Measurements from ENCODE around the gene TAAR2. TPM values are rescaled to one million over a fixed set of nuclear protein-coding genes. Genes with fewer than 3 reads are reported as not detected.
"Not testable (repeated sequence)": the region's sequence is repeated elsewhere in the genome, so short reads cannot be mapped to it uniquely, and the experiment has no call there.

The TAAR2 gene
- polyA plus RNA-seq, 1 donor (not counting 4 experiments of a cell fraction or from before 2014, with no cell fraction given) = not detected

DNA sequence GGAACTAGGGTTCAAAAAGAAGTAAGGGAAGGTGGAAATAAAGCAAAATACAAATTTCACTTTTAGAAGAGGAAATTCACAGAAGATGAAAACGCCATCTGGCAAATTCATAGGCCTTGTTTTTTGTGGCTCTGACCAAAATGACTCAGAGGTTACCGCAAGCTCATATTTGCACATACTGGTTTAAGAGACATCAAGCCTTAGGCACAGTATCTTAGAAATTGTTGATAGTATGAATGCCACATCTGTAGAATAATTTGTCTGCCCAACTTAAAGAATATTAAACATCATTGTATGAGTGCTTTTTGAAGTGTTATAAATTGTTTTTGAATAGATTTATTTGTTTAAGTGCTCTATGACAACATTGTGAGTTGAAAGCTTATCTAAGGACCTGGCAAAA is 24.3 kb upstream of the TAAR2 start:
- H2AFZ ChIP-seq (ENCODE audit: control insufficient read depth, low read length) = no peak overlapping the region
- H3K4me3 ChIP-seq (ENCODE audit: control insufficient read depth in 2 of 3, extremely low read depth in 1 of 3, insufficient read depth in 2 of 3, low read depth in 1 of 3, low read length in 3 of 3) = no peak overlapping the region
- no peaks in the 10 kb centered on the region for H3K9me3 ChIP-seq (ENCODE audit: control insufficient read depth, low read depth, low read length)
- dilution Hi-C loops (cut with MboI; ENCODE audit: extremely low pct_ligation_motif_present, low sequenced_read_pairs) = no loop called here
- no peaks in the 10 kb centered on the region for H3K79me2 ChIP-seq (ENCODE audit: control insufficient read depth, insufficient read depth, low read length)
- FAIRE-seq (peak; percentile 88), DNase-seq (ENCODE audit: low read depth, low spot score) (peak; percentile 17)
- no peak overlapping the region for H3K9ac ChIP-seq (ENCODE audit: control insufficient read depth, extremely low read depth, insufficient read depth, low read length)
- no peak overlapping the region for H3K4me2 ChIP-seq (ENCODE audit: control insufficient read depth, extremely low read depth, insufficient read depth, low read depth, low read length)
- H3K9me1 ChIP-seq (ENCODE audit: control insufficient read depth, extremely low read depth, insufficient read depth, low read length) = no peaks in the 10 kb centered on the region
- TF ChIP-seq, protein P1, sequence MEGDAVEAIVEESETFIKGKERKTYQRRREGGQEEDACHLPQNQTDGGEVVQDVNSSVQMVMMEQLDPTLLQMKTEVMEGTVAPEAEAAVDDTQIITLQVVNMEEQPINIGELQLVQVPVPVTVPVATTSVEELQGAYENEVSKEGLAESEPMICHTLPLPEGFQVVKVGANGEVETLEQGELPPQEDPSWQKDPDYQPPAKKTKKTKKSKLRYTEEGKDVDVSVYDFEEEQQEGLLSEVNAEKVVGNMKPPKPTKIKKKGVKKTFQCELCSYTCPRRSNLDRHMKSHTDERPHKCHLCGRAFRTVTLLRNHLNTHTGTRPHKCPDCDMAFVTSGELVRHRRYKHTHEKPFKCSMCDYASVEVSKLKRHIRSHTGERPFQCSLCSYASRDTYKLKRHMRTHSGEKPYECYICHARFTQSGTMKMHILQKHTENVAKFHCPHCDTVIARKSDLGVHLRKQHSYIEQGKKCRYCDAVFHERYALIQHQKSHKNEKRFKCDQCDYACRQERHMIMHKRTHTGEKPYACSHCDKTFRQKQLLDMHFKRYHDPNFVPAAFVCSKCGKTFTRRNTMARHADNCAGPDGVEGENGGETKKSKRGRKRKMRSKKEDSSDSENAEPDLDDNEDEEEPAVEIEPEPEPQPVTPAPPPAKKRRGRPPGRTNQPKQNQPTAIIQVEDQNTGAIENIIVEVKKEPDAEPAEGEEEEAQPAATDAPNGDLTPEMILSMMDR (optimal IDR thresholded peaks at IDR 0.05 in 1 of 3, IDR thresholded peaks at IDR 0.05 in 1 of 3, conservative IDR thresholded peaks at IDR 0.05 in 1 of 3; ENCODE audit: extremely low read depth in 1 of 3, insufficient read depth in 2 of 3, low read length in 3 of 3) = no peak
- TF ChIP-seq EZH2 (IDR thresholded peaks at IDR 0.05; ENCODE audit: low read length) = no peak
- no peaks in the 10 kb centered on the region for H3K36me3 ChIP-seq (ENCODE audit: control insufficient read depth in 2 of 2, extremely low read depth in 1 of 2, insufficient read depth in 2 of 2, low read length in 2 of 2)
- no peaks in the 10 kb centered on the region for H3K4me1 ChIP-seq (ENCODE audit: control insufficient read depth, extremely low read depth, insufficient read depth, low read length)
- no peak overlapping the region for H3K27ac ChIP-seq (ENCODE audit: control insufficient read depth, insufficient read depth, low read length)
- H3K27me3 ChIP-seq (ENCODE audit: control insufficient read depth, extremely low read depth, insufficient read depth, low read length) = no peaks in the 10 kb centered on the region
- H4K20me1 ChIP-seq (ENCODE audit: control insufficient read depth, extremely low read depth, insufficient read depth, low read length) = no peaks in the 10 kb centered on the region

DNA sequence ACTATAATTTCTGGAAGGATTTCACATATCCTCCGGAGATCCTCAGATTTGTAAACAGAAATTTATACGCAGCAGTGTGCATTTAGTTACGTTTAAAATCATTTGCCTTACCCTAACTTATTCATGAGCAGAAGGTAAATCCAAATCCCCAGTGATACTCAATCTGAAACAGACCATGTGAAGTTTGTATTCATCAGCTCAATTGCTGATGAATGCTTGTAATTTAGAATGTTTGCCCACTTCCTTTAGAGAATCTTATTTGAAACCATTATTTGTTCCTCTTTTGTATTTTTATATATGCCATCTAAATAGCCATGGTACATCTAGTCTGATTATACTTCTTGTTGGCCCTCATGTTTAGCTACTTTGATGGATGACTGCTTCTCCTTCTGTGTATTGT is 19.5 kb upstream of the TAAR2 start:
- Histone ChIP-seq H3K79me2 (ENCODE audit: control insufficient read depth, insufficient read depth, low read length) (no peaks in the 10 kb centered on the region), H3K9me1 (ENCODE audit: control insufficient read depth, extremely low read depth, insufficient read depth, low read length) (no peaks in the 10 kb centered on the region), H3K4me3 (ENCODE audit: control insufficient read depth in 2 of 3, extremely low read depth in 1 of 3, insufficient read depth in 2 of 3, low read depth in 1 of 3, low read length in 3 of 3) (no peak overlapping the region), H4K20me1 (ENCODE audit: control insufficient read depth, extremely low read depth, insufficient read depth, low read length) (no peaks in the 10 kb centered on the region), H3K4me2 (ENCODE audit: control insufficient read depth, extremely low read depth, insufficient read depth, low read depth, low read length) (no peak overlapping the region), H2AFZ (ENCODE audit: control insufficient read depth, low read length) (no peak overlapping the region), H3K27ac (ENCODE audit: control insufficient read depth, insufficient read depth, low read length) (no peak overlapping the region), H3K9me3 (ENCODE audit: control insufficient read depth, low read depth, low read length) (no peaks in the 10 kb centered on the region), H3K36me3 (ENCODE audit: control insufficient read depth in 2 of 2, extremely low read depth in 1 of 2, insufficient read depth in 2 of 2, low read length in 2 of 2) (no peaks in the 10 kb centered on the region), H3K4me1 (ENCODE audit: control insufficient read depth, extremely low read depth, insufficient read depth, low read length) (no peaks in the 10 kb centered on the region), H3K27me3 (ENCODE audit: control insufficient read depth, extremely low read depth, insufficient read depth, low read length) (no peaks in the 10 kb centered on the region), H3K9ac (ENCODE audit: control insufficient read depth, extremely low read depth, insufficient read depth, low read length) (no peak overlapping the region)
- DNase-seq (ENCODE audit: low read depth, low spot score) (no peak), FAIRE-seq (no peak)
- no peak for TF ChIP-seq EZH2 (IDR thresholded peaks at IDR 0.05; ENCODE audit: low read length)
- TF ChIP-seq, protein P1 (optimal IDR thresholded peaks at IDR 0.05 in 1 of 3, IDR thresholded peaks at IDR 0.05 in 1 of 3, conservative IDR thresholded peaks at IDR 0.05 in 1 of 3; ENCODE audit: extremely low read depth in 1 of 3, insufficient read depth in 2 of 3, low read length in 3 of 3) = no peak
- dilution Hi-C loops (cut with MboI; ENCODE audit: extremely low pct_ligation_motif_present, low sequenced_read_pairs) = no loop called here

DNA sequence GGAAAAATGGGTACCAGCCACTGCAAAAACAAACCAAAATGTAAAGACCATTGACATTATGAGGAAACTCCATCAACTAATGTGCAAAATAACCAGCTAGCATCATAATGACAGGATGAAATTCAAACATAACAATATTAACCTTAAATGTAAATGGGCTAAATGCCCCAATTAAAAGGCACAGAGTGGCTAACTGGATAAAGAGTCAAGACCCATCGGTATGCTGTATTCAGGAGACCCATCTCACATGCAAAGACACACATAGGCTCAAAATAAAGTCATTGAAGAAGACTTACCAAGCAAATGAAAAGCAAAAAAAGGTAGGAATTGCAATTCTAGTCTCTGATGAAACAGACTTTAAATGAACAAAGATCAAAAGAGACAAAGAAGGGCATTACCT is 13.1 kb upstream of the TAAR2 start:
- H3K4me2 ChIP-seq (ENCODE audit: control insufficient read depth, extremely low read depth, insufficient read depth, low read depth, low read length); H3K27me3 ChIP-seq (ENCODE audit: control insufficient read depth, extremely low read depth, insufficient read depth, low read length); H3K9me3 ChIP-seq (ENCODE audit: control insufficient read depth, low read depth, low read length); dilution Hi-C loops (cut with MboI; ENCODE audit: extremely low pct_ligation_motif_present, low sequenced_read_pairs); H3K27ac ChIP-seq (ENCODE audit: control insufficient read depth, insufficient read depth, low read length); H3K4me3 ChIP-seq (ENCODE audit: control insufficient read depth in 2 of 3, extremely low read depth in 1 of 3, insufficient read depth in 2 of 3, low read depth in 1 of 3, low read length in 3 of 3); H3K4me1 ChIP-seq (ENCODE audit: control insufficient read depth, extremely low read depth, insufficient read depth, low read length); H3K79me2 ChIP-seq (ENCODE audit: control insufficient read depth, insufficient read depth, low read length); H3K9me1 ChIP-seq (ENCODE audit: control insufficient read depth, extremely low read depth, insufficient read depth, low read length); H2AFZ ChIP-seq (ENCODE audit: control insufficient read depth, low read length); H3K36me3 ChIP-seq (ENCODE audit: control insufficient read depth in 2 of 2, extremely low read depth in 1 of 2, insufficient read depth in 2 of 2, low read length in 2 of 2); H4K20me1 ChIP-seq (ENCODE audit: control insufficient read depth, extremely low read depth, insufficient read depth, low read length); H3K9ac ChIP-seq (ENCODE audit: control insufficient read depth, extremely low read depth, insufficient read depth, low read length); DNase-seq (ENCODE audit: low read depth, low spot score); FAIRE-seq: not testable (repeated sequence)

DNA sequence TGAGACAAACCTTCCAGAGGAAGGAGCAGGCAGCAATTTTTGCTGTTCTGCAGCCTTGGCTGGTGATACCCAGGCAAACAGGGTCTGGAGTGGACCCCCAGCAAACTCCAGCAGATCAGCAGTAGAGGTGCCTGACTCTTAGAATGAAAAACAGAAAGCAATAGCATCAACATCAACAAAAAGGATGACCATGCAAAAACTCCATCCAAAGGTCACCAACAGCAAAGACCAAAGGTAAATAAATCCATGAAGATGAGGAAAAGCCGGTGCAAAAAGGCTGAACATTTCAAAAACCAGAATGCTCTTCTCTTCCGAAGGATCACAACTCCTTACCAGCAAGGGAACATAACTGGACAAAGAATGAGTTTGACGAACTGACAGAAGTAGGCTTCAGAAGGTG is 11.8 kb upstream of the TAAR2 start:
- FAIRE-seq; H3K9me3 ChIP-seq (ENCODE audit: control insufficient read depth, low read depth, low read length); H3K79me2 ChIP-seq (ENCODE audit: control insufficient read depth, insufficient read depth, low read length); dilution Hi-C loops (cut with MboI; ENCODE audit: extremely low pct_ligation_motif_present, low sequenced_read_pairs); H3K9me1 ChIP-seq (ENCODE audit: control insufficient read depth, extremely low read depth, insufficient read depth, low read length); DNase-seq (ENCODE audit: low read depth, low spot score); H3K4me3 ChIP-seq (ENCODE audit: control insufficient read depth in 2 of 3, extremely low read depth in 1 of 3, insufficient read depth in 2 of 3, low read depth in 1 of 3, low read length in 3 of 3); H2AFZ ChIP-seq (ENCODE audit: control insufficient read depth, low read length); H4K20me1 ChIP-seq (ENCODE audit: control insufficient read depth, extremely low read depth, insufficient read depth, low read length); H3K9ac ChIP-seq (ENCODE audit: control insufficient read depth, extremely low read depth, insufficient read depth, low read length); H3K27me3 ChIP-seq (ENCODE audit: control insufficient read depth, extremely low read depth, insufficient read depth, low read length); H3K4me2 ChIP-seq (ENCODE audit: control insufficient read depth, extremely low read depth, insufficient read depth, low read depth, low read length); H3K4me1 ChIP-seq (ENCODE audit: control insufficient read depth, extremely low read depth, insufficient read depth, low read length); H3K27ac ChIP-seq (ENCODE audit: control insufficient read depth, insufficient read depth, low read length); H3K36me3 ChIP-seq (ENCODE audit: control insufficient read depth in 2 of 2, extremely low read depth in 1 of 2, insufficient read depth in 2 of 2, low read length in 2 of 2): not testable (repeated sequence)

All from keratinocyte (primary cell).